GM12864 (cell line): ENCODE results near the gene FAM169A.
A peak's percentile ranks its signal among the peaks of the same experiment; 100 is the strongest.
"Not testable (repeated sequence)": the region's sequence is repeated elsewhere in the genome, so short reads cannot be mapped to it uniquely, and the experiment has no call there.

Experiments used
- DNase-seq: peaks from one replicate; pipeline ENCODE4 v3.0.0-alpha.2; 2011; ENCODE audit warnings: low read depth
- H3K4me3 ChIP-seq: 2 replicates; pipeline ENCODE4 v1.5.1; 2011; ENCODE audit warnings: mild to moderate bottlenecking, low read depth, low read length, control low read depth
- TF ChIP-seq, protein P1 (sequence below): IDR thresholded peaks from 2 replicates; pipeline ENCODE4 v1.5.1; 2011; ENCODE audit warnings: low read depth, mild to moderate bottlenecking, moderate library complexity, low read length, control low read depth, inconsistent platforms; ENCODE audit errors: missing control alignments

FAM169A gene

DNA sequence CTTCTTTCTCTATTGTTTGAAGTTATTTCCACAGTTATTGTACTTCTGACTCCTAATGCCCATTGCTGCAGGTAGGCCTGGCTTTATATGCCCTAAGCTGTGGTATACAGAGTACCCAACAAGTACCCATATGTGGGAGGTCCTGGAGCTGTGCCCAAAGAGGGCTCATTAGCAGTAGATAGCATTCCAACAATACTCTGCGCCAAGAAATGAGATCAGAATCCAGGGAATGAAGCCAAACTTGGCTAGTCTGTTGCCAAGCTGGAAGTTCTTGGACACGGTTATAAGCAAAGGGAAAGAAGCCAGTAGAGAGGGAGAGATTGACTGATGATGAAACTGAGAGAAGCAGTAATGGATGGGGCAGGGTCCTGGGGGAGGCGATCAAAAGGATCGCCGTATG is 29.7 kb upstream of the FAM169A start:
- DNase-seq, result no peak
- H3K4me3 ChIP-seq, result no peak overlapping the region
- TF ChIP-seq, protein P1, sequence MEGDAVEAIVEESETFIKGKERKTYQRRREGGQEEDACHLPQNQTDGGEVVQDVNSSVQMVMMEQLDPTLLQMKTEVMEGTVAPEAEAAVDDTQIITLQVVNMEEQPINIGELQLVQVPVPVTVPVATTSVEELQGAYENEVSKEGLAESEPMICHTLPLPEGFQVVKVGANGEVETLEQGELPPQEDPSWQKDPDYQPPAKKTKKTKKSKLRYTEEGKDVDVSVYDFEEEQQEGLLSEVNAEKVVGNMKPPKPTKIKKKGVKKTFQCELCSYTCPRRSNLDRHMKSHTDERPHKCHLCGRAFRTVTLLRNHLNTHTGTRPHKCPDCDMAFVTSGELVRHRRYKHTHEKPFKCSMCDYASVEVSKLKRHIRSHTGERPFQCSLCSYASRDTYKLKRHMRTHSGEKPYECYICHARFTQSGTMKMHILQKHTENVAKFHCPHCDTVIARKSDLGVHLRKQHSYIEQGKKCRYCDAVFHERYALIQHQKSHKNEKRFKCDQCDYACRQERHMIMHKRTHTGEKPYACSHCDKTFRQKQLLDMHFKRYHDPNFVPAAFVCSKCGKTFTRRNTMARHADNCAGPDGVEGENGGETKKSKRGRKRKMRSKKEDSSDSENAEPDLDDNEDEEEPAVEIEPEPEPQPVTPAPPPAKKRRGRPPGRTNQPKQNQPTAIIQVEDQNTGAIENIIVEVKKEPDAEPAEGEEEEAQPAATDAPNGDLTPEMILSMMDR, result no peak

DNA sequence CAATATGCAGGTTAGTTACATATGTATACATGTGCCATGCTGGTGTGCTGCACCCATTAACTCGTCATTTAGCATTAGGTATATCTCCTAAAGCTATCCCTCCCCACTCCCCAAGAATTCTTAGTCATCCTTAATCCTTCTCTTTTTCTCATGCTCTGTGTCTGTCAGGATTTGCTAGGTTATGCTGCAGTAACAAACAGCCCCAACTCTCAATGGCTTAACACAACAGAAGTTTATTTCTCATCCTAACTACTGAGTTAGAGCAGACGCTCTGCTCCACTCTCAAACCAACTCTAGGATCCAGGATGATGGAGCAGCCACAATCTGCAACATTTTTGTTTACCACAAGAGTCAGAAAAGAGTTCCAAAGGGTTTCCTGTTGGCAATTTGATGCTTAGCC is 28.2 kb upstream of the FAM169A start:
- TF ChIP-seq, protein P1, result no peak
- no peak for DNase-seq
- no peak overlapping the region for H3K4me3 ChIP-seq

DNA sequence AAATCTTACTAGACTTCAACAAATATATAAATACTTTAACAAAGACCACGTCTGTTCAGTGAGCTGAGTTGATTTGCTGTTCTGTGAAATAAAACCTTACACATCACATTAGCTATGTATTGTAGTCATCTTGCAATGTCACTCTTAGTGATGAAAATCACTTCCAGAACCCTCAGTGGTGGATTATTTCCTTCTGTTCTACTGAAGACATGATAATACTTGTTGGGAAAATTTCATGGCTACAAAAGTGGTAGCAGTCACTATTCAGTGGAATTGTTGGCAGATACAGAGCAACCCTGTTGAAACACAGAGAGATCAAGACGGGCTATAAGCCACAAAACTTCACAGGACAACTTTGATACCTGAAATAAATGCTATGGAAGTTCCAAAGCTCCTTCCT is 26.7 kb upstream of the FAM169A start:
- TF ChIP-seq, protein P1, result no peak
- no peak overlapping the region for H3K4me3 ChIP-seq
- no peak for DNase-seq

DNA sequence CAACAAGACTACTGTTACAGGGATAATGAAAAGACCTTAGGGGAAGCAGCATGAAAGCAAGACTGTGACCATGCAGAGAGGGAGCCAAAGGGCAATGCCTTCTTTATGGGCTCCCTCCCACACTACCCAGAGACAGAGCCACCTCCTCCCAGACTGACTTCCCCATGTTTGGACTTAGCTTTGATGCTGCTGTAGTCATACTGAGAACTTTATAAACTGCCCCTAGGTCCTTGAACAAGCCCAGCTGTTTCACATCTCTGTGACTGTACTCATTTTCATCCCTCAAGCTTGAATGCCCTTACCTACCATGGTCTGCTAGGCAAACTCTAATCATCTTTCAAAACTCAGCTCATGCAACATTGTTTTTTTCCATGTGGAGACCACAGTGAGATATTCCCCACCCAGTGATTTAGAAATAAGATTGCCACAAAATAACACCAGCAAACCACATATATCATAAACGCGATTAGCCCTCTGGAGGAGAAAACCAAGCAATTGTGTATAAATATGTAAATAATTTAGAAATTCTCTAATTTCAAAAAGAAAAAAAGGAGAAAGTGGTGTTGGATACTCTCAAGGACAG is 23.4 kb upstream of the FAM169A start:
- peak; percentile 18 for DNase-seq
- TF ChIP-seq, protein P1, result no peak
- no peak overlapping the region for H3K4me3 ChIP-seq

DNA sequence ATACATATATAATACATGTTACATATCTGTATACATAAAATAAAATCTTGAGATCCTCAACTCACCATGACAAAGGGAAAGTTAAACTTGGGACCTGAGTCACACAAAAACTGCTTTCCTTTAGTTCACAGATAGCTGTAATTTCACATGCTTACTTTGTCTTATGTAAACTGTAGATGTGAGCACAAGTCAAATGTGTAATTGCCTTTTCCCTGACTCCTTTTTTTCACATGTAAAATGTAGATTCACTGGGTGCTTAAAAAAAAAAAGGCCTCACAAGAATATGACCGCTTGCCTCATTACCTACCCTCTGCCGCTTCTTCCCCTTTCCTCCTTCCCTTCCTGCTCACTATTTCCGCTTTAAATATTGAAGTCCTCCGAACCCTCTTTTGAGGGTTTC is 21.9 kb upstream of the FAM169A start:
- TF ChIP-seq, protein P1, result no peak
- DNase-seq, result no peak

DNA sequence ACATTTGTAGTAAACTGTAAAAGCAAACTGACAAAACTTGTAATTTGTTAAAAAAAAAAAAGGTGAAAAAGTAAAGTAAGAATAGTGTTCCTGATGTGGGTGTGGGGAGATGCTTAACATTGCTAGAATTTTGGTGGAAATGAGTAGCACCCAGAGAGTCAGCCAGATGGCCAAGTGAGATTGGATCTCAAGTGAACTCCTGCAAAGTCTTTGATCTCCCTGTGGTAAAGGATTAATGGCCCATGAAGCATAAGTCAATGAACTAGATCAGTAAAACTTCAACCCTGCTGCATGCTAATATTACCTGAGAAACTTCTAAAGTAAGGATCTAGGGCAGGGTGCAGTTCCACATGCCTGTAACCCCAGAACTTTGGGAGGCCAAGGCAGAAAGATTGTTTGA is 19.0 kb upstream of the FAM169A start:
- DNase-seq, result no peak
- TF ChIP-seq, protein P1, result no peak
- H3K4me3 ChIP-seq, result no peak overlapping the region

More for the DNA sequence above, 21.9 kb upstream of the FAM169A start:
- no peak overlapping the region for H3K4me3 ChIP-seq

DNA sequence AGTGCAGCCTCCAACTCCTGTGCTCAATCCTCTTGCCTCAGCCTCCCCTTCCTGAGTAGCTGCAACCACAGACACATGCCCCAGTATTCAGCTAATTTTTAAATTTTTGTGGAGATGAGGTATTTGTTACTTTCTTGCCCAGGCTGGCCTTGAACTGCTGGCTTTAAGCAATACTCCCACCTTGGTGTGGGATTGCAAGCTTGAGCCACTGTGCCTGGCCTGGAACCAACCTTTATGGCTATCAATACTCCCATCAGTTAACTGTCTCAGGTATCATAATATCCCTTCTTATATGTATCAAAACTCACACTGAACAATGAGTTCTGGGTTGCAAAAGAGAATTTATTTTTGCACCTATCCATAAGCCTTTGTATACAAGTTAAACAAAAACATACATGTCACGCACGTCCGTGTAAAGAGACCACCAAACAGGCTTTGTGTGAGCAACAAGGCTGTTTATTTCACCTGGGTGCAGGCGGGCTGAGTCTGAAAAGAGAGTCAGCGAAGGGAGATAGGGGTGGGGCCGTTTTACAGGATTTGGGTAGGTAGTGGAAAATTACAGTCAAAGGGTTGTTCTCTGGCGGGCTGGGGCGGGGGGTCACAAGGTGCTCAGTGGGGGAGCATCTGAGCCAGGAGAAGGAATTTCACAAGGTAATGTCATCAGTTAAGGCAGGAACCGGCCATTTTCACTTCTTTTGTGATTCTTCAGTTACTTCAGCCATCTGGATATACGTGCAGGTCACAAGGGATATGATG is 16.4 kb upstream of the FAM169A start:
- not testable (repeated sequence) for DNase-seq, H3K4me3 ChIP-seq
